ENCODE data around the gene FOXN1. TPM values are rescaled to one million over a fixed set of nuclear protein-coding genes. Genes with fewer than 3 reads are reported as not detected.

The FOXN1 gene
- total RNA-seq, 4 donors from 2014 or later = not detected

GRCh38 chr17:28545787-28546415 is 39.8 kb downstream of the FOXN1 start:
- no peak overlapping the region for H3K4me3 ChIP-seq
- no peaks in the 10 kb centered on the region for H3K27me3 ChIP-seq
- peaks cover 0 to 19% (median 12%) of the 10 kb centered on the region in 4 donors for H3K4me1 ChIP-seq
- H3K9me3 ChIP-seq = no peaks in the 10 kb centered on the region
- no peak overlapping the region for H3K27ac ChIP-seq
- TF ChIP-seq, protein P1, sequence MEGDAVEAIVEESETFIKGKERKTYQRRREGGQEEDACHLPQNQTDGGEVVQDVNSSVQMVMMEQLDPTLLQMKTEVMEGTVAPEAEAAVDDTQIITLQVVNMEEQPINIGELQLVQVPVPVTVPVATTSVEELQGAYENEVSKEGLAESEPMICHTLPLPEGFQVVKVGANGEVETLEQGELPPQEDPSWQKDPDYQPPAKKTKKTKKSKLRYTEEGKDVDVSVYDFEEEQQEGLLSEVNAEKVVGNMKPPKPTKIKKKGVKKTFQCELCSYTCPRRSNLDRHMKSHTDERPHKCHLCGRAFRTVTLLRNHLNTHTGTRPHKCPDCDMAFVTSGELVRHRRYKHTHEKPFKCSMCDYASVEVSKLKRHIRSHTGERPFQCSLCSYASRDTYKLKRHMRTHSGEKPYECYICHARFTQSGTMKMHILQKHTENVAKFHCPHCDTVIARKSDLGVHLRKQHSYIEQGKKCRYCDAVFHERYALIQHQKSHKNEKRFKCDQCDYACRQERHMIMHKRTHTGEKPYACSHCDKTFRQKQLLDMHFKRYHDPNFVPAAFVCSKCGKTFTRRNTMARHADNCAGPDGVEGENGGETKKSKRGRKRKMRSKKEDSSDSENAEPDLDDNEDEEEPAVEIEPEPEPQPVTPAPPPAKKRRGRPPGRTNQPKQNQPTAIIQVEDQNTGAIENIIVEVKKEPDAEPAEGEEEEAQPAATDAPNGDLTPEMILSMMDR (IDR thresholded peaks at IDR 0.05) = no peak
- no peak for TF ChIP-seq POLR2A (IDR thresholded peaks at IDR 0.05)
- peak in 1 of 3 donors; percentile 35 for DNase-seq
- peaks cover 0 to 7% (median 0%) of the 10 kb centered on the region in 3 donors for H3K36me3 ChIP-seq

DNA sequence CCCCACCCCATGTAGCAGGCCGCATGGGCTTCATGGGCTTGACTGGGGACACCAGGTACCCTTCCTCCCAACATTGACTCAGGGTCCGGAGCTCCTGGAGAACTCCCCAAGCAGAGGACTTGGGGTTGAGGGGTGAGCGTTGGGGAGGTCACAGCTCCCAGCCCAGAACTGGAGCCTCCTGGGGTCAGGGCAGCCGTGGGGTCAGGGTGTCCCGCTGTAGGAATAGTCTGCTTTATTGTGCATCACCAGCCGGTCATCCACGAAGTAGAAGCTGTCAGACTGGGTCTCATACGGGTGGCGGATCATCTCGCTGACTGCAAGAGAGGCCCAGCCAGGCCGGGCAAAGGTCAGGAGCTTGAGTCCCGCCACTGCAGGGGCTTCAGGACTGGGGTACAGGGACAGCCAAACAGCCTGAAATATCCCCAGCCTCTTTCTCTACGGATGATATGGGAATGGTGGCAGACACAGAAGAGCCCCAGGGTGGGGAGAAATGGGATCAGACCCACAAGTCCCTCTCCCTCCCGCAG is 41.0 kb downstream of the FOXN1 start:
- no peaks in the 10 kb centered on the region for H3K27me3 ChIP-seq
- H3K9me3 ChIP-seq = no peaks in the 10 kb centered on the region
- H3K36me3 ChIP-seq = peaks cover 0 to 7% (median 0%) of the 10 kb centered on the region in 3 donors
- no peak overlapping the region for H3K4me3 ChIP-seq
- TF ChIP-seq, protein P1 (IDR thresholded peaks at IDR 0.05) = no peak
- no peak for TF ChIP-seq POLR2A (IDR thresholded peaks at IDR 0.05)
- peaks cover 0 to 29% (median 15%) of the 10 kb centered on the region in 4 donors for H3K4me1 ChIP-seq
- H3K27ac ChIP-seq = peak overlapping the region in 2 of 4 donors; percentile 71 to 79
- DNase-seq = no peak

DNA sequence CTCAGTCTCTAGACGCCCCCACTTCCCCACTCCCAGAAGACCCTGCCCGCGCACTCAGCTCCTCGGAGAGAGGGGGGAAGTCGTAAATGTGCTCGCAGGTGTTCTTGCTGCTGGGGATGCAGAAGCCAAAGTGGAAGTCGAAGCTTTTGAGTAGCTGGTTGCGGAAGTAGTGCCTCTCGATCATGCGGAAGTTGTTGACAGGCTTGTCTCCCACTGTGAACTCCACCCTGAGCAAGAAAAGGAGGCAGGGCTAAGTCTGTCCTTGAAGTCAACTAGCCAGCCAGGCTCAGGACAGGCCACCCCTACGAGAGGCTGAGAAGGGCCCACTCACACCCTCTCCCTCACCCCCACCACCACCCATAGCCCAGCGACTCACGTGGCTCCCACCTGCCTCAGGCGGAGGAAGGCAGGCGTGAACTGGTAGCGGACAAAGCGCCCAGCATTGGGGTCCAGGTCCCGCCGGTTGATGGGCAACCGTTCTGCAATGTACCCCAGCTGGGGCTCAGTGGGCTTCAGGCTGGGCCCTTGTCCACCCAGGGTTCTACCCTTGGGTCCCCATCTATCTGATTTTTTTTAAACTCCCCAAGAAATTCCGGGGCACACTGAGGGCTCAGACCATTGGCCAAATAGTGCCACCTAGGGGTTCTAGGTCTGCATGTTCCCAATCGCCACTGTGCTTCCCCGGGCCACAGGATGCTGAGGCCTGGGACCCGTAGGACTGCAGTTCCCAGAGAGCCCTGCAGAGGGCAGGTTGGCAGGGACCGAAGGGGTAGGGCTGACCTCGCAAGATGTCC is 41.7 kb downstream of the FOXN1 start:
- Histone ChIP-seq H3K4me3 (peak overlapping the region in 1 of 4 donors; percentile 11), H3K9me3 (no peaks in the 10 kb centered on the region), H3K36me3 (peaks cover 0 to 7% (median 0%) of the 10 kb centered on the region in 3 donors), H3K27me3 (no peaks in the 10 kb centered on the region), H3K4me1 (peaks cover 0 to 29% (median 15%) of the 10 kb centered on the region in 4 donors), H3K27ac (peak overlapping the region; percentile 7 to 79 (median 64))
- TF ChIP-seq, protein P1 (IDR thresholded peaks at IDR 0.05) = peak; percentile 69 to 94 (median 88)
- TF ChIP-seq POLR2A (IDR thresholded peaks at IDR 0.05) = no peak
- DNase-seq = peak; percentile 65 to 89 (median 86)

GRCh38 chr17:28548417-28549130 is 42.4 kb downstream of the FOXN1 start:
- H3K36me3 ChIP-seq = peaks cover 0 to 11% (median 0%) of the 10 kb centered on the region in 3 donors
- TF ChIP-seq, protein P1 (IDR thresholded peaks at IDR 0.05) = no peak
- TF ChIP-seq POLR2A (IDR thresholded peaks at IDR 0.05) = no peak
- DNase-seq = no peak
- H3K27me3 ChIP-seq = no peaks in the 10 kb centered on the region
- H3K4me3 ChIP-seq = no peak overlapping the region
- H3K9me3 ChIP-seq = no peaks in the 10 kb centered on the region
- H3K27ac ChIP-seq = peak overlapping the region in 1 of 4 donors; percentile 79
- H3K4me1 ChIP-seq = peaks cover 0 to 29% (median 15%) of the 10 kb centered on the region in 4 donors
